SK-N-SH (cell line): Measurements from ENCODE around the gene USPL1.

Experiments used
- EP300 ChIP-seq, 2 experiments: IDR thresholded peaks; 2 replicates each; pipeline versions ENCODE4 v1.4.0 to v1.6.1; 2012; ENCODE audit warnings: borderline replicate concordance in 1 of 2, low read depth in 1 of 2, low read length in 1 of 2
- EZH2phosphoT487 ChIP-seq: fragments of 200-600 bp; sonication (generic); IDR thresholded peaks from 2 replicates; pipeline ENCODE4 v1.6.1; 2017; ENCODE audit warnings: low read depth, mixed run types, mild to moderate bottlenecking, antibody characterized with exemption, moderate library complexity, borderline replicate concordance
- MXI1 ChIP-seq: IDR thresholded peaks from 2 replicates; pipeline ENCODE4 v1.6.1; 2012; ENCODE audit warnings: mild to moderate bottlenecking, low read depth, low read length, improper control_type of control experiment
- POLR2AphosphoS5 ChIP-seq: IDR thresholded peaks from 2 replicates; pipeline ENCODE4 v1.6.1; 2012; ENCODE audit warnings: low read depth, low read length
- TF ChIP-seq, protein P1 (sequence below): IDR thresholded peaks from 2 replicates; pipeline ENCODE4 v1.4.0; 2012; ENCODE audit warnings: low read depth, borderline replicate concordance
- TF ChIP-seq, protein P2 (sequence below): fragments of 200-600 bp; sonication (generic); IDR thresholded peaks from 2 replicates; pipeline ENCODE4 v1.6.1; 2017; ENCODE audit warnings: antibody characterized with exemption, mild to moderate bottlenecking, moderate library complexity
- TF ChIP-seq, protein P3 (sequence below): IDR thresholded peaks from 2 replicates; pipeline ENCODE4 v1.6.1; 2012; ENCODE audit warnings: mild to moderate bottlenecking, low read depth, low read length, moderate library complexity

GRCh38 chr13:30629527-30629926 is 11.8 kb downstream of the USPL1 start:
- TF ChIP-seq EP300 (IDR thresholded peaks at IDR 0.05; ENCODE audit: borderline replicate concordance in 1 of 2, low read depth in 1 of 2, low read length in 1 of 2) (no peak), MXI1 (no peak), POLR2AphosphoS5 (no peak), EZH2phosphoT487 (no peak)
- TF ChIP-seq, protein P1, sequence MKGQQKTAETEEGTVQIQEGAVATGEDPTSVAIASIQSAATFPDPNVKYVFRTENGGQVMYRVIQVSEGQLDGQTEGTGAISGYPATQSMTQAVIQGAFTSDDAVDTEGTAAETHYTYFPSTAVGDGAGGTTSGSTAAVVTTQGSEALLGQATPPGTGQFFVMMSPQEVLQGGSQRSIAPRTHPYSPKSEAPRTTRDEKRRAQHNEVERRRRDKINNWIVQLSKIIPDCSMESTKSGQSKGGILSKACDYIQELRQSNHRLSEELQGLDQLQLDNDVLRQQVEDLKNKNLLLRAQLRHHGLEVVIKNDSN = no peak
- TF ChIP-seq, protein P2, sequence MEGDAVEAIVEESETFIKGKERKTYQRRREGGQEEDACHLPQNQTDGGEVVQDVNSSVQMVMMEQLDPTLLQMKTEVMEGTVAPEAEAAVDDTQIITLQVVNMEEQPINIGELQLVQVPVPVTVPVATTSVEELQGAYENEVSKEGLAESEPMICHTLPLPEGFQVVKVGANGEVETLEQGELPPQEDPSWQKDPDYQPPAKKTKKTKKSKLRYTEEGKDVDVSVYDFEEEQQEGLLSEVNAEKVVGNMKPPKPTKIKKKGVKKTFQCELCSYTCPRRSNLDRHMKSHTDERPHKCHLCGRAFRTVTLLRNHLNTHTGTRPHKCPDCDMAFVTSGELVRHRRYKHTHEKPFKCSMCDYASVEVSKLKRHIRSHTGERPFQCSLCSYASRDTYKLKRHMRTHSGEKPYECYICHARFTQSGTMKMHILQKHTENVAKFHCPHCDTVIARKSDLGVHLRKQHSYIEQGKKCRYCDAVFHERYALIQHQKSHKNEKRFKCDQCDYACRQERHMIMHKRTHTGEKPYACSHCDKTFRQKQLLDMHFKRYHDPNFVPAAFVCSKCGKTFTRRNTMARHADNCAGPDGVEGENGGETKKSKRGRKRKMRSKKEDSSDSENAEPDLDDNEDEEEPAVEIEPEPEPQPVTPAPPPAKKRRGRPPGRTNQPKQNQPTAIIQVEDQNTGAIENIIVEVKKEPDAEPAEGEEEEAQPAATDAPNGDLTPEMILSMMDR = no peak
- TF ChIP-seq, protein P3, sequence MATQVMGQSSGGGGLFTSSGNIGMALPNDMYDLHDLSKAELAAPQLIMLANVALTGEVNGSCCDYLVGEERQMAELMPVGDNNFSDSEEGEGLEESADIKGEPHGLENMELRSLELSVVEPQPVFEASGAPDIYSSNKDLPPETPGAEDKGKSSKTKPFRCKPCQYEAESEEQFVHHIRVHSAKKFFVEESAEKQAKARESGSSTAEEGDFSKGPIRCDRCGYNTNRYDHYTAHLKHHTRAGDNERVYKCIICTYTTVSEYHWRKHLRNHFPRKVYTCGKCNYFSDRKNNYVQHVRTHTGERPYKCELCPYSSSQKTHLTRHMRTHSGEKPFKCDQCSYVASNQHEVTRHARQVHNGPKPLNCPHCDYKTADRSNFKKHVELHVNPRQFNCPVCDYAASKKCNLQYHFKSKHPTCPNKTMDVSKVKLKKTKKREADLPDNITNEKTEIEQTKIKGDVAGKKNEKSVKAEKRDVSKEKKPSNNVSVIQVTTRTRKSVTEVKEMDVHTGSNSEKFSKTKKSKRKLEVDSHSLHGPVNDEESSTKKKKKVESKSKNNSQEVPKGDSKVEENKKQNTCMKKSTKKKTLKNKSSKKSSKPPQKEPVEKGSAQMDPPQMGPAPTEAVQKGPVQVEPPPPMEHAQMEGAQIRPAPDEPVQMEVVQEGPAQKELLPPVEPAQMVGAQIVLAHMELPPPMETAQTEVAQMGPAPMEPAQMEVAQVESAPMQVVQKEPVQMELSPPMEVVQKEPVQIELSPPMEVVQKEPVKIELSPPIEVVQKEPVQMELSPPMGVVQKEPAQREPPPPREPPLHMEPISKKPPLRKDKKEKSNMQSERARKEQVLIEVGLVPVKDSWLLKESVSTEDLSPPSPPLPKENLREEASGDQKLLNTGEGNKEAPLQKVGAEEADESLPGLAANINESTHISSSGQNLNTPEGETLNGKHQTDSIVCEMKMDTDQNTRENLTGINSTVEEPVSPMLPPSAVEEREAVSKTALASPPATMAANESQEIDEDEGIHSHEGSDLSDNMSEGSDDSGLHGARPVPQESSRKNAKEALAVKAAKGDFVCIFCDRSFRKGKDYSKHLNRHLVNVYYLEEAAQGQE = no peak
